ENCODE measurements around the gene PLCH1.

The PLCH1 gene

GRCh38 chr3:155494332-155494731 is 250.5 kb downstream of the PLCH1 start:
- no peak overlapping the region for H3K4me3 ChIP-seq (ENCODE audit: low read depth, low read length)

GRCh38 chr3:155492841-155493240 is 252.0 kb downstream of the PLCH1 start:
- no peak overlapping the region for H3K4me3 ChIP-seq (ENCODE audit: low read depth, low read length)

GRCh38 chr3:155491696-155492095 is 253.2 kb downstream of the PLCH1 start:
- H3K4me3 ChIP-seq (ENCODE audit: low read depth, low read length), result no peak overlapping the region

DNA sequence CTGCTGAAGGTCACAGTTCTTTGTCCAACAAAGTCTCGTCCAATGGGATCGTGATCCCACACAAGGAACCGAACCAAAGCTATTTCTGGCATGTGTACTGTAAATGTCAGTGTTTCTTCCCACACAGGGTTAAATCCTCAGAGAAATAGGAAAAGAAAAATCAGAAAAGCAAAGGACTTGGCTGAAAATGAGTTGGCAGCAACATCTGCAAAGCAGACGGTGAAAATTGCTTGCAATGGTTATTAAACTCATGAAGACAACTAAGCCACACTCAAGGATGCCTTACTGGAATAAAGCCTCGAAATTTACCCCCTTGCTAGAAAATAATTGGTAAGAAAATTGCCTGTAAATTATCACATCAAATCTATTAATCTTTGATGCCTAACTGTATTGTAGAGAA is 256.2 kb downstream of the PLCH1 start:
- no peak overlapping the region for H3K4me3 ChIP-seq (ENCODE audit: low read depth, low read length)

DNA sequence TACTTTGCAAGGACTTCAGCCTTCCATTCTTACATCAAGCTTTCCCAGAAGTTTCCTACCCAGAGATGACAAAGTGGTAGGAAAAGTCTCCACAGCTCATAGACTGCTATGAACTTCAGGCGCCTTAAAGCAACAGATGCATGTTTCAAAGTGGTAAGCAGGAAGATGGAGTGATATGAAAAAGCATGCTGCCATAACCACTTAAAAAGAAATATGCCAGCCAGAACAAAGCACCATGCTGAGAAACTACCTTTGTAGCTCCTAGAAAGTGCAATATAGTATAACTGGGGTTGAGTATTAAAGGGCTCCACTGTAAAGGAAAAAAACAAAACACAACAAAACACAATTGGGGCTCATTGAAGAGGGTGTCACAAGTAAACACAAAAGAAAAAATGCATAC is 259.0 kb downstream of the PLCH1 start:
- no peak overlapping the region for H3K4me3 ChIP-seq (ENCODE audit: low read depth, low read length)

- H3K4me3 ChIP-seq (ENCODE audit: low read depth, low read length), result no peak overlapping the region
Observed at GRCh38 chr3:155481591-155481990, 263.3 kb downstream of the PLCH1 start.

DNA sequence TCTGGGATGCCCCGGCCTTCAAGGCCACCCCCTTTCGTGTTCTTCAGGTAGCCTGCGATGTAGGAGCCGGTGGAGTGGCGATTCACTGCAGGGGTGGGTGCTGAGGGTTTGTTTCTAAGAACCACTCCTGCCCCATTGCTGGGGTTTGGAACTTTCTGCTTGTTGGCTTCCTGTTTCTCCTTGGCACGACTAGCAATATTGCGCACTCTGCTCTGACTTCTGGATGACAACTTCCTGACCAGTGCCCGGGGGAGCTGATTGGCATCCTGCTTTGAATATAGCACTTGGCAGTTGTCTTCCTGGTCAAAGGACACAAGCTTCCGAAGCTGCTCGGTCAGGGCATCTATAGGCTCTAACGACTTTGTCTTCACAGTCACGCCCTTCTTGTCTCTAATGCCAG is 263.8 kb downstream of the PLCH1 start:
- H3K4me3 ChIP-seq (ENCODE audit: low read depth, low read length), result no peak overlapping the region

- H3K4me3 ChIP-seq (ENCODE audit: low read depth, low read length), result no peak overlapping the region
Observed at GRCh38 chr3:155465664-155466063, 279.2 kb downstream of the PLCH1 start.

GRCh38 chr3:155462672-155463071 is 282.2 kb downstream of the PLCH1 start:
- H3K4me3 ChIP-seq (ENCODE audit: low read depth, low read length), result no peak overlapping the region

DNA sequence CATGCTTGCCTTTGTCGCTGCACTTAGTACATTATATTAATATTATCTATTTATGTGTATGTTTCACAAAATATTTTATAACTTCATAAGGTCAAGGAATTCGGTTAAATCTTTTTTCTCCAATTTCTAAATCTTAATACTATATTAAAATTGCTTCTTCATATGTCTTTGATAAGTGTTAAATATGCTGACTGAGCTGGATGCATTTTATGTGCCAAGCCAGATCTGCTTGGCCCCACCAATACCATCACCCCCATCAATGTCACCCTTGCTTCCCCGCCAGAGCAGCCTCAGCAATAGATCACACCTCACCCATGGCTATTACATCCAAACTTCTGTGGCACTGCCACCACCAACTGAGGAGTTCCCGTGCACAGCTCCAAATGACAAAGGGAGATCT is 287.3 kb downstream of the PLCH1 start:
- H3K4me3 ChIP-seq (ENCODE audit: low read depth, low read length), result no peak overlapping the region

DNA sequence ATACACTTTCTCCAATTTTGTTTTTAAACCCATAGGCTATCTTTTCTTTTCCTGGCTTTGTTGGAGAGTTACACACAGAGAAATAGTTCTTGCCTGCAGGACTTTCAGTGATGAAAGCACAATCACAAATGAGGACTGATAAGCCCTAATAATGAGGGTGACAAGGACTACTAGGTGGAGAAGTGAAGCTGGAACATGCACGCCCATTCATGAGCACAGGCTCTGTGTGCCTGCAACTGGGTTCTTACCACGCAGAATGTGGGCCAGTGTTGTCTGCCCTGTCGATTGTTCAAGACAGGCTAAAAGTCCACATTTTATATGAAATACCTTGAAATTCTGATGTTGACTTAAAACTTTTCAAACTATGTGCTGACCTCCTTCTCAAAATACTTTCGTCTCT is 289.1 kb downstream of the PLCH1 start:
- no peak overlapping the region for H3K4me3 ChIP-seq (ENCODE audit: low read depth, low read length)

DNA sequence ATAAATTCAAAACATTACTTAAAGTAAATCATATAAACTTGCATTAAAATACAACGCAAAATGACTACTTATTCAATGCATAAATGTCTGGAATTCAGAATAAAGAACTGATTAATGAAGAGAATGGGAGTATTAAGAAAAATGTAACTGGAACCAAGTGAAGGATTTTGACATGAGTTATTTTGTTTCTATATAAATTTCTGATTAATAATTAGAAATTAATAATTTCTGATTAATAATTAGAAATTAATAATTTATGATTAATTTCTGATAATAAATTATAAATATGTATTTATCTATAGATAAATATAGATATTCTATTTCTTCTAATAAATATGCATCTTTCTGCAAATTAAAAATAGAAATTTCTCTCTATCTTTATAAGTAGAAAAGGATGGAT is 291.4 kb downstream of the PLCH1 start:
- H3K4me3 ChIP-seq (ENCODE audit: low read depth, low read length), result no peak overlapping the region

DNA sequence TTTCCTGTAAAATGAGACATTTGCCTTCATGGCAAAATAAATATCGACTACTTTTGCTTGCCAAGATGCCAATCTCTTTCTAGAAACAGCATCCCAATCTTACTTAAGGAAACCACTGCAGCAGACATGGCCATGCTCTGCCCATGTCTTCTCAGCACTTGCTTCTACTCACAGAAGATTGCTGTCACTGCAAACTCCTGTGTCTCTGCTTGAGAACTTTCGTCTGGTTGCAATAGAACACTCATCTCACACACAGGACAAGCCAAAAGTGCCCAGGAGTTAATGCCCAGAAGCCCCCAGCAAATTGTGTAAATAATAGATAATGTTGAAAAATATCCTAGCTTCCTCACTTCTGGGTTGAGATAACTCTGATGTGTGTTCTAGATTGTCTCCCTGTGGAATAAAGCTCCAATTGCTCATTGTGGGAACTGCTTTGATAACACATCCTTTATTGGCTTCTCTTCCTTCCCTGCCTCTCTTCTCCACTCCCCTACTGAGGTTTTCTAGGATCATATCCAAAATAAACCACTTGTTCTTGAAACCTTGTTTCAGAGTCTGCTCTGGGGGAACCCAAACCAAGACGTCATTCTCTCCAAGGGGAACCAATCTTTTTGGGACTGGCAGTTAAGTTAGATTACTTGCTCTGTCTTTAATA is 295.1 kb downstream of the PLCH1 start:
- H3K4me3 ChIP-seq (ENCODE audit: low read depth, low read length), result no peak overlapping the region

GRCh38 chr3:155448531-155448930 is 296.3 kb downstream of the PLCH1 start:
- H3K4me3 ChIP-seq (ENCODE audit: low read depth, low read length), result no peak overlapping the region

DNA sequence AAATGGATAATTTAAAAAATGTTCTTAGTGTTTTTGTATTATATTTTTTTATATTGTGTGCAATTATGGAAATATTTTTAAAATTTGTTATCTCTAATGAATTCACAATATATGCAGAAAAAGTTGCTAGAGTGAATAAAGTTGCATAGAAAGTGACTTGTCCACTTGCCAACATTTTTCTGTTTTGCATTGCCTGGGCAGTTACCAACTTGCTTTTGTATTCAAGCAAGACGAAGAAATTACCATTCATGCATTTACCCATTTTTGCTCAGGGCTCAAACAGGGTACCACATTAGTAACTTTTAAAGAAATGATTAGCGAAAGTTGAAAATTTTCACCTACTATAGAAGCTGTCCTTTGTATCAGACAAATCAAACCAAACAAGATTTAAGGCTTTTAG is 298.5 kb downstream of the PLCH1 start:
- H3K4me3 ChIP-seq (ENCODE audit: low read depth, low read length), result no peak overlapping the region

- no peak overlapping the region for H3K4me3 ChIP-seq (ENCODE audit: low read depth, low read length)
Observed at GRCh38 chr3:155444771-155445170, 300.1 kb downstream of the PLCH1 start.

DNA sequence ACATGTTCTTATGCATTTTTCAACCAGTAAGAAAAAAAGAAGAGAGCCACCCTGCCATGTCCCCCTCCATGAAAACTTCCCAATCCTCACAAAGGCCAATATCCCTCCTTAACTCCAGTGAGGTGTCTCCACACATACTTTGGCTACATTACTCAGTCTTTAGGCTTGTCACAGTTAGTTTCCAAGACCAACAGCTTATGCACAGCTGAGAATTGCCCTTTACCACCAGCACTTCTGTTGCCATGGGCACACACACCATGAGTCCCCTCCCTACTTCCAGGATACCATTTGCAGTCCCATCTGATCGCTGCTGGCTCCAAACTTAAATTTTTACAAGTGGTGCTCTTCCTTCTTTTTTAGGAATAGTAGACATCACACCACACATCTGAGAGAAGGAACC is 301.1 kb downstream of the PLCH1 start:
- H3K4me3 ChIP-seq (ENCODE audit: low read depth, low read length), result no peak overlapping the region

- H3K4me3 ChIP-seq (ENCODE audit: low read depth, low read length), result no peak overlapping the region
Observed at GRCh38 chr3:155442072-155442471, 302.8 kb downstream of the PLCH1 start.

DNA sequence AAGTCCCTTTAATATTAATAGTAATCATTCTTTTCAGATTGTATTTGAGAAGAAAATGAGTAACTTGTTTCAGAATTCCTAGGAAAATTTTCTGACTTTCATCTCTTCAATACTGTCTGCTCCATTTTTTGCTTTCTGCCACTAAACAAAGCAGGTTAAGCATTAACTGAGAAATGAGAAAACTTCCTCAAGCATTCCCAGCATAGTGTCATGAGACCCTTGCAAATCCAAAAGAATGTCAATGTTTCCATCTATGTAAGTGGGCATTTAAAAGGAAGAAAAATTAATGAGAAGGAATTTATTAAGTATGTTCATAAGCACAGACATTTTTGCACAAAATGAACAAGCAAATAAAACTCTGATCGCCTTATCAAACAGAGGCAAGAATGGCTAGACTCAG is 303.4 kb downstream of the PLCH1 start:
- no peak overlapping the region for H3K4me3 ChIP-seq (ENCODE audit: low read depth, low read length)

GRCh38 chr3:155441026-155441425 is 303.8 kb downstream of the PLCH1 start:
- H3K4me3 ChIP-seq (ENCODE audit: low read depth, low read length), result no peak overlapping the region

DNA sequence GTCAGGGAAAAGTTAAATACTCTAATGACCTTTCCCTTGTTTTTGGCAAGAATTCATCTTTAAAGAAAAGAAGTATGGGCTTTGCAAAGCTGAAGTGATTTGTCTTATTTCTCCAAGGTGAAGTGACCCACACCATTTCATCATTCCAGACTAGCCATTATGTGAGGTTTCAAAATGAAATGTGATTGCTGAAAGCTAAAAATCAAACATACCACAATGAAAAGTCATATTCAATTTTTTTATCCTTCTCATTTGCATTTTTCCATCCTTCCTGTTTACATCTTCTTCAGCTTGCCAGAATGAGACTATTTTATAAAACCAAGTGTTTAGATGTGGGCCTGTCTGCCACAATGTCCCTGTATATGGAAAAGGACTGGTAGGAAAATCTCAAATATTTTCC is 309.1 kb downstream of the PLCH1 start:
- H3K4me3 ChIP-seq (ENCODE audit: low read depth, low read length), result no peak overlapping the region

DNA sequence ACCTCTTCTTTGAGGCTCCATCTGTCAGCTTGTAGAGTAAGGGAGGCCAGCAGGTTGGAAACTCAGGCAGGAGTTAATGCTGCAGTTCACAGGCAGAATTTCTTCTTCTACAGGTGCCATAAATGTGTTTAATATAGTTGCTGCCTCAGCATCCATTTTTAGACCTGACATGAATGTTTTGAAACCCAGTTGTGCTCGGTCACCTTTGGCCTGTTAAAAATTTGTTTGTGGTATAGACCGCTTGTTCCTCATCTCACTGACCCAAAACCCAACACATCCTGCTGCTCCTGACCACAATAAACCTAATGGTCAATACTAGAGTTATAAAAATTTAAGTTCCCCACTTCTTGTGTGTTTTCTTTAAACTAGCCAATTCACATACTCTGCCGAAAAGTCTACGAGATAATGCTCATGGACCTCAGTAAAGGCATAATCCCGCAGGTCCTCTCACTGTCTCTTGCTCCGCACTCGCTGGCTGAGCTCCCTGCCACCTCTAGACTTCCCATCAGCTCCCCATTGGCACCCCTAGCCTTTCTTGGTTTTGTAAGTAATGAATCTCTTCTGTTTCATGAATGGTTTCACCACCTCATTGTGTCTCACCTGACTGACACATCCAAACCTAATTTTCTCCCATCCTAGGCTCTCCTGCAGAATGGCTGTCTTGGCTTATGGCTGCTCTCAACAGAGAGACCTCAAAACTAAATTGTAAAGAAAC is 312.9 kb downstream of the PLCH1 start:
- H3K4me3 ChIP-seq (ENCODE audit: low read depth, low read length), result no peak overlapping the region

GRCh38 chr3:155428563-155428962 is 316.3 kb downstream of the PLCH1 start:
- H3K4me3 ChIP-seq (ENCODE audit: low read depth, low read length), result no peak overlapping the region
